PFSK-1 (cell line): ENCODE data around the gene DPT.

Experiments used
- FOXP2 ChIP-seq: optimal IDR thresholded peaks from 2 replicates; pipeline ENCODE3; 2011; ENCODE audit warnings: borderline replicate concordance, control low read depth, inconsistent platforms; ENCODE audit not compliant: insufficient read depth; ENCODE audit errors: extremely low read length, extremely low read depth
- POLR2AphosphoS5 ChIP-seq: IDR thresholded peaks from 2 replicates; pipeline ENCODE4 v1.6.1; 2012; ENCODE audit warnings: low read depth, mild to moderate bottlenecking, control low read depth, low read length, moderate library complexity
- REST ChIP-seq, 2 experiments: IDR thresholded peaks; 2 replicates each; pipeline versions ENCODE4 v1.6.1 to v1.8.0; 2011 to 2012; ENCODE audit warnings: low read depth in 2 of 2, low read length in 2 of 2, control low read depth in 1 of 2, inconsistent platforms in 1 of 2, mild to moderate bottlenecking in 1 of 2, moderate library complexity in 1 of 2; ENCODE audit not compliant: insufficient read depth in 1 of 2
- TAF1 ChIP-seq: IDR thresholded peaks from 2 replicates; pipeline ENCODE4 v1.6.1; 2012; ENCODE audit warnings: low read length, control low read depth, borderline replicate concordance; ENCODE audit not compliant: insufficient read depth

GRCh38 chr1:168697356-168698126 is 31.5 kb downstream of the DPT start:
- TF ChIP-seq REST (IDR thresholded peaks at IDR 0.05; ENCODE audit: insufficient read depth in 1 of 2, low read depth in 2 of 2, low read length in 2 of 2) (no peak), POLR2AphosphoS5 (no peak), FOXP2 (no peak), TAF1 (no peak)
